Peyer's patch (tissue), 4 donors: ENCODE measurements around the gene CETP.

ENCODE experiments used
- POLR2A ChIP-seq, 2 donors: fragments of 450-650 bp; IDR thresholded peaks; one replicate each; pipeline ENCODE4 v1.5.1; 2017; ENCODE audit warnings: antibody characterized with exemption in 2 of 2, mild to moderate bottlenecking in 2 of 2, moderate library complexity in 2 of 2
- TF ChIP-seq, protein P1 (sequence below), 6 experiments: fragments of 450-650 bp in 4 of 6; fragments of 200-600 bp in 2 of 6; sonication (generic) in 1 of 6; IDR thresholded peaks; one replicate each; pipeline ENCODE4 v1.5.1; 2017 to 2019; ENCODE audit warnings: antibody characterized with exemption in 6 of 6, mild to moderate bottlenecking in 3 of 6, moderate library complexity in 1 of 6

DNA sequence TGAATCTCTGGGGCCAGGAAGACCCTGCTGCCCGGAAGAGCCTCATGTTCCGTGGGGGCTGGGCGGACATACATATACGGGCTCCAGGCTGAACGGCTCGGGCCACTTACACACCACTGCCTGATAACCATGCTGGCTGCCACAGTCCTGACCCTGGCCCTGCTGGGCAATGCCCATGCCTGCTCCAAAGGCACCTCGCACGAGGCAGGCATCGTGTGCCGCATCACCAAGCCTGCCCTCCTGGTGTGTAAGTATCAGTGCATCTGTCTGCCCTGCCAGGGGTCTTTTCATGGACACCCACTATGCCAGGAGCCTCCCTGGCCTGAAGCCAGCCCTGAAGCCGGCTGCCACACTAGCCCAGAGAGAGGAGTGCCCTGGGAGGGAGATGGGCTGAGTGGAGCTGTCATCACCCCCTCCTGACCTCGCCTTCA is at the start of gene CETP:
- no peak for TF ChIP-seq POLR2A (IDR thresholded peaks at IDR 0.05)
- TF ChIP-seq, protein P1, sequence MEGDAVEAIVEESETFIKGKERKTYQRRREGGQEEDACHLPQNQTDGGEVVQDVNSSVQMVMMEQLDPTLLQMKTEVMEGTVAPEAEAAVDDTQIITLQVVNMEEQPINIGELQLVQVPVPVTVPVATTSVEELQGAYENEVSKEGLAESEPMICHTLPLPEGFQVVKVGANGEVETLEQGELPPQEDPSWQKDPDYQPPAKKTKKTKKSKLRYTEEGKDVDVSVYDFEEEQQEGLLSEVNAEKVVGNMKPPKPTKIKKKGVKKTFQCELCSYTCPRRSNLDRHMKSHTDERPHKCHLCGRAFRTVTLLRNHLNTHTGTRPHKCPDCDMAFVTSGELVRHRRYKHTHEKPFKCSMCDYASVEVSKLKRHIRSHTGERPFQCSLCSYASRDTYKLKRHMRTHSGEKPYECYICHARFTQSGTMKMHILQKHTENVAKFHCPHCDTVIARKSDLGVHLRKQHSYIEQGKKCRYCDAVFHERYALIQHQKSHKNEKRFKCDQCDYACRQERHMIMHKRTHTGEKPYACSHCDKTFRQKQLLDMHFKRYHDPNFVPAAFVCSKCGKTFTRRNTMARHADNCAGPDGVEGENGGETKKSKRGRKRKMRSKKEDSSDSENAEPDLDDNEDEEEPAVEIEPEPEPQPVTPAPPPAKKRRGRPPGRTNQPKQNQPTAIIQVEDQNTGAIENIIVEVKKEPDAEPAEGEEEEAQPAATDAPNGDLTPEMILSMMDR (IDR thresholded peaks at IDR 0.05): no peak
